Loucy (cell line): ENCODE results near the gene PLXNB2.
A peak's percentile ranks its signal among the peaks of the same experiment; 100 is the strongest.

Experiments
- H2AFZ ChIP-seq: fragments of 200-600 bp; sonication (generic); 2 replicates; pipeline ENCODE4 v1.6.0; 2016; ENCODE audit warnings: antibody characterized with exemption, mild to moderate bottlenecking, low read length, moderate library complexity
- H3F3A ChIP-seq: fragments of 200-600 bp; 2 replicates; pipeline ENCODE4 v1.6.0; 2016; ENCODE audit warnings: antibody characterized with exemption, low read depth, mild to moderate bottlenecking
- H3K27me3 ChIP-seq: fragments of 200-600 bp; sonication (generic); 2 replicates; pipeline ENCODE4 v1.6.1; 2014; ENCODE audit warnings: low read length, mild to moderate bottlenecking; ENCODE audit not compliant: insufficient read depth, poor library complexity, severe bottlenecking
- H3K36me3 ChIP-seq: fragments of 200-600 bp; sonication (generic); 2 replicates; pipeline ENCODE4 v1.6.1; 2016; ENCODE audit warnings: low read length; ENCODE audit not compliant: insufficient read depth
- H3K4me1 ChIP-seq: fragments of 200-600 bp; sonication (generic); 2 replicates; pipeline ENCODE4 v1.5.1; 2014; ENCODE audit warnings: low read length, mild to moderate bottlenecking; ENCODE audit not compliant: insufficient read depth, poor library complexity, severe bottlenecking
- H3K4me2 ChIP-seq: fragments of 200-600 bp; sonication (generic); 2 replicates; pipeline ENCODE4 v1.6.0; 2014; ENCODE audit warnings: antibody characterized with exemption, low read length, low read depth, mild to moderate bottlenecking; ENCODE audit not compliant: poor library complexity, severe bottlenecking
- H3K4me3 ChIP-seq: fragments of 200-600 bp; sonication (generic); 2 replicates; pipeline ENCODE4 v1.5.1; 2014; ENCODE audit warnings: low read length, mild to moderate bottlenecking, mixed read lengths; ENCODE audit not compliant: poor library complexity, severe bottlenecking
- H3K79me2 ChIP-seq: fragments of 200-600 bp; sonication (generic); 2 replicates; pipeline ENCODE4 v1.6.1; 2014; ENCODE audit warnings: low read length; ENCODE audit not compliant: insufficient read depth
- H3K9ac ChIP-seq: fragments of 200-600 bp; sonication (generic); 2 replicates; pipeline ENCODE4 v1.6.0; 2014; ENCODE audit warnings: mild to moderate bottlenecking, low read depth, low read length, moderate library complexity; ENCODE audit not compliant: poor library complexity, severe bottlenecking
- H3K9me2 ChIP-seq: fragments of 200-600 bp; sonication (generic); replicated peaks from 2 replicates; pipeline ENCODE4 v1.6.1; 2016; ENCODE audit warnings: low read depth, low read length, mixed read lengths
- H3K9me3 ChIP-seq: fragments of 200-600 bp; sonication (generic); 2 replicates; pipeline ENCODE4 v1.6.1; 2014; ENCODE audit warnings: mild to moderate bottlenecking, antibody characterized with exemption, low read length, low read depth; ENCODE audit not compliant: insufficient read depth
- H4K20me1 ChIP-seq: fragments of 200-600 bp; sonication (generic); 2 replicates; pipeline ENCODE4 v1.6.0; 2014; ENCODE audit warnings: antibody characterized with exemption, low read length, mild to moderate bottlenecking; ENCODE audit not compliant: insufficient read depth, poor library complexity, severe bottlenecking
- EZH2phosphoT487 ChIP-seq: fragments of 200-600 bp; IDR thresholded peaks from 2 replicates; pipeline ENCODE4 v1.6.1; 2018; ENCODE audit warnings: antibody characterized with exemption, mild to moderate bottlenecking, moderate library complexity, borderline replicate concordance
- TF ChIP-seq, protein P1 (sequence below): fragments of 200-600 bp; sonication (generic); conservative IDR thresholded peaks from 2 replicates; pipeline ENCODE4 v1.5.1; 2014; ENCODE audit warnings: mild to moderate bottlenecking, antibody characterized with exemption, low read length

PLXNB2 gene

DNA sequence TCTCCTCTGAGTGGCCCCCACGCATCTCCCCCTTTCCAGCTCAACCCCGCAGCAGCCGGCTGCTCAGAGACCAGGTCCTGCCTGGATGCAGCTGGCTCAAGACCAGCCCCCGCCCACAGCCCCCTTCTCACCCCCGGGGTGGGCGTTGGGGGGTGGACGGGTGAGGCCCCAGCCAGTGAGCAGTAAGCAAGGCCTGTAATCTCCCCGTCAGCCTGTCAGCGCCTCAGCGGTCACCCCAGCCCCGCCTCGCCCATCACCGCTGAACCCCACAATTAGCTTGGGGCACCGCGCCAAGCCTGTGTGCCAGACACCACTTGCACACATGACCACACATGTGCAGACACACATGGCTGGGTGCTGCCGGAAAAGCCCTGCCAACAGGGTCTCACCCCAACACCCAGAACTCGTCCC, 5.9 kb downstream of the PLXNB2 start:
- TF ChIP-seq EZH2phosphoT487: no peak
- TF ChIP-seq, protein P1, sequence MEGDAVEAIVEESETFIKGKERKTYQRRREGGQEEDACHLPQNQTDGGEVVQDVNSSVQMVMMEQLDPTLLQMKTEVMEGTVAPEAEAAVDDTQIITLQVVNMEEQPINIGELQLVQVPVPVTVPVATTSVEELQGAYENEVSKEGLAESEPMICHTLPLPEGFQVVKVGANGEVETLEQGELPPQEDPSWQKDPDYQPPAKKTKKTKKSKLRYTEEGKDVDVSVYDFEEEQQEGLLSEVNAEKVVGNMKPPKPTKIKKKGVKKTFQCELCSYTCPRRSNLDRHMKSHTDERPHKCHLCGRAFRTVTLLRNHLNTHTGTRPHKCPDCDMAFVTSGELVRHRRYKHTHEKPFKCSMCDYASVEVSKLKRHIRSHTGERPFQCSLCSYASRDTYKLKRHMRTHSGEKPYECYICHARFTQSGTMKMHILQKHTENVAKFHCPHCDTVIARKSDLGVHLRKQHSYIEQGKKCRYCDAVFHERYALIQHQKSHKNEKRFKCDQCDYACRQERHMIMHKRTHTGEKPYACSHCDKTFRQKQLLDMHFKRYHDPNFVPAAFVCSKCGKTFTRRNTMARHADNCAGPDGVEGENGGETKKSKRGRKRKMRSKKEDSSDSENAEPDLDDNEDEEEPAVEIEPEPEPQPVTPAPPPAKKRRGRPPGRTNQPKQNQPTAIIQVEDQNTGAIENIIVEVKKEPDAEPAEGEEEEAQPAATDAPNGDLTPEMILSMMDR: no peak
- Histone ChIP-seq H2AFZ (no peak overlapping the region), H3K4me2 (peak overlapping the region; percentile 81), H4K20me1 (peaks cover 10% of the 10 kb centered on the region), H3K36me3 (no peaks in the 10 kb centered on the region), H3F3A (no peaks in the 10 kb centered on the region), H3K9me2 (no peaks in the 10 kb centered on the region), H3K9me3 (no peaks in the 10 kb centered on the region), H3K27me3 (no peaks in the 10 kb centered on the region), H3K79me2 (peaks cover 47% of the 10 kb centered on the region), H3K4me3 (no peak overlapping the region), H3K9ac (no peak overlapping the region), H3K4me1 (peaks cover 52% of the 10 kb centered on the region)

DNA sequence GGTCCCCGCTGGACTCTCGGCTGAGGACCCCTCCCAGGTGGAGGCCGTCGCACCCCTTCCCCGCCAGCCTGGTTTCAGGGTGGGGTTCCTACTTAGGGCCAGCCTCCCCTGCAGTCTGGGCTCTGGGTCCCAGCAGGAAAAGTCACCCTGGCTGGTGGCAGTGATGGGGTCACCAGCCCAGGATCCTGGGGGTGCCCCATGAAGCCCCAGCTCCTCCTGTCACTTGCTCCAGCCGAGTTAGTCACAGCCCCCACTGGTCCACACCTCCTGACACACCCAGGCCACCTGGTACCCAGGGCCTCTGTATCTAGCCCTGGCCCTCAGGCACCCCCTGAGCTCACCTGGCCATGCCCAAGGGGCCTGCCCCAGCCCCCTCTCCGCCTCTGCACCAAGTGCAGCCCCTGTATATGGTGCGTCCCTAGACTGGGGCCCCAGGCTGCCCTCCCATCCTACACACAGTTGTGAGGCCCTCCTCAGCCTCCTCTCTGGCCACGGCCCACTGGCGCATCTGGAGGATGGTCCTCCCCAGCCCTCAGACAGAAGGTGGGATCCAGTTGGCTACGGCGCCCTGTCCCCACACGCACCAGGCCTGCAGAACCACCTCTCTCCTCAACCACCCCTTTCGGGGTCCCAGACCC, 6.7 kb downstream of the PLXNB2 start:
- no peak overlapping the region for H3K9ac ChIP-seq
- H3K27me3 ChIP-seq: no peaks in the 10 kb centered on the region
- no peak overlapping the region for H3K4me3 ChIP-seq
- no peak overlapping the region for H3K4me2 ChIP-seq
- H3K36me3 ChIP-seq: no peaks in the 10 kb centered on the region
- H3K4me1 ChIP-seq: peaks cover 44% of the 10 kb centered on the region
- peaks cover 40% of the 10 kb centered on the region for H3K79me2 ChIP-seq
- no peaks in the 10 kb centered on the region for H3K9me2 ChIP-seq
- no peak overlapping the region for H2AFZ ChIP-seq
- H3F3A ChIP-seq: no peaks in the 10 kb centered on the region
- H4K20me1 ChIP-seq: peaks cover 9% of the 10 kb centered on the region
- no peaks in the 10 kb centered on the region for H3K9me3 ChIP-seq
- TF ChIP-seq, protein P1: no peak
- TF ChIP-seq EZH2phosphoT487: no peak

DNA sequence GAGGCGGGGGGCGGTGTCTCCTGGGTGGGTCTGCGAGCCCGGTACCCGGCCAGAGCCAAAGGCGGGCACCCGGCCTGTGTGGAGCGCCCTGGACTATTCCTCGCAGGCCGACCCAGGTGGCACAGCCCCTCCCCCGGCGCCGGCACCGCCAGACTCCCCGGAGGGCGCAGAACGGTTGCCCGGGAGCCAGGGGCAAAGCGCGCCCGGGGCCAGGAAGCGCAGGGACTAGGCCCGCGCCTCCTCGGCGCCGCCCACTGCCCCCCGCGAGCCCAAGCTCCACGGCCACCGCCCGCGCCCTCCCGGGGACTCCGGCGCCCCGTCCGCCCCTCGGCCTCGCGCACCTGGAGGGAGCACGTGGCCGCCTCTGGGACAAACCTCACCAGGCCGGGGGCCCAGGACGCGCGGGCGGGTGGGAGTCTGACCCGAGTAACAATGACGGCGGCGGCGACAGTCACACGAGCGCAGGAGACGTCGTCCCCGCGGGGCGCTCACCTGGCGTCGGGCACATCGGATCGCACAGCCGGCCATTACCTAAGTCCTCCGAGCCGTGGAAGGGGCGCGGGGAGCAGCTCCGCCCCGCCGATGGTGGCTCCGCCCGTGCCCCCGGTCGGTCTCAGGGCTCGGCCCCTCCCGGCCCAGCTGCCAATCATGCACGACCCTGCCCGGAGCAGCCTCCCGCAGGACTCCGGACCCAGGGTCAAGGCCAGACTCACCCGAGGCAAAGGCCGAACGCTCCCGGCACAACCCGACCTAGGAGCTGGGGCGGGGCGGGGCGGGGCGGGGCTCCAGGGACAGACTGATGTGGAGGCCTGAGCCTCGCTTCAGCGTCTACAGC, 7.4 kb downstream of the PLXNB2 start:
- H3K27me3 ChIP-seq: no peaks in the 10 kb centered on the region
- H3K4me1 ChIP-seq: peaks cover 37% of the 10 kb centered on the region
- no peak overlapping the region for H3K4me3 ChIP-seq
- no peak overlapping the region for H3K9ac ChIP-seq
- TF ChIP-seq EZH2phosphoT487: no peak
- TF ChIP-seq, protein P1: no peak
- H4K20me1 ChIP-seq: peaks cover 3% of the 10 kb centered on the region
- H3K36me3 ChIP-seq: no peaks in the 10 kb centered on the region
- H3K79me2 ChIP-seq: peaks cover 33% of the 10 kb centered on the region; the same call in 1 of the 2 replicates
- no peaks in the 10 kb centered on the region for H3K9me3 ChIP-seq
- no peak overlapping the region for H3K4me2 ChIP-seq
- no peaks in the 10 kb centered on the region for H3K9me2 ChIP-seq
- no peaks in the 10 kb centered on the region for H3F3A ChIP-seq
- no peak overlapping the region for H2AFZ ChIP-seq
